HG02938 (cell line): ENCODE data around the gene PJA1.

Experiments
- ATAC-seq: cut with Tn5 transposase; IDR thresholded peaks from one replicate; pipeline ENCODE4 v1.9.1; 2021; ENCODE audit warnings: mild to moderate bottlenecking, moderate library complexity; ENCODE audit not compliant: unreplicated experiment

The PJA1 gene

DNA sequence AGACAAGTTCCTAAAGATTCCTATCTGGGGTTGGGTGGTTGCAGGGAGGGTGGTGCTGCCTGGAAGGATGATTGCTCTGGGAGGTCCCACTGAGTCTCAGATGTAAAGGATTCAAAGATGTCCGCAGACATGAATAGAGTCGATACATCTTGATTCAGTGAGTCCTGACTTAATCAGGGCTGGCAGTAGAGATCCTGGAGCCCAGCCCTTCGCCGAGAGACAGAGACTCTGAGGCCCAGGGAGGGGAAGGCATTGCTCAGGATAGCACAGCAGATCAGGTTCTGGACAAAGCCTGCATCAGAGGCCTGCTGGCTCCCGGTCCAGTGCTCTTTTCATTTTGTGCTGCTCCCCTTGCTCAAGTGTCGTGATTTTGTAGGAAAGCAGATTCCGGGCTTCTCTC is 21.7 kb downstream of the PJA1 start:
- ATAC-seq = no peak

DNA sequence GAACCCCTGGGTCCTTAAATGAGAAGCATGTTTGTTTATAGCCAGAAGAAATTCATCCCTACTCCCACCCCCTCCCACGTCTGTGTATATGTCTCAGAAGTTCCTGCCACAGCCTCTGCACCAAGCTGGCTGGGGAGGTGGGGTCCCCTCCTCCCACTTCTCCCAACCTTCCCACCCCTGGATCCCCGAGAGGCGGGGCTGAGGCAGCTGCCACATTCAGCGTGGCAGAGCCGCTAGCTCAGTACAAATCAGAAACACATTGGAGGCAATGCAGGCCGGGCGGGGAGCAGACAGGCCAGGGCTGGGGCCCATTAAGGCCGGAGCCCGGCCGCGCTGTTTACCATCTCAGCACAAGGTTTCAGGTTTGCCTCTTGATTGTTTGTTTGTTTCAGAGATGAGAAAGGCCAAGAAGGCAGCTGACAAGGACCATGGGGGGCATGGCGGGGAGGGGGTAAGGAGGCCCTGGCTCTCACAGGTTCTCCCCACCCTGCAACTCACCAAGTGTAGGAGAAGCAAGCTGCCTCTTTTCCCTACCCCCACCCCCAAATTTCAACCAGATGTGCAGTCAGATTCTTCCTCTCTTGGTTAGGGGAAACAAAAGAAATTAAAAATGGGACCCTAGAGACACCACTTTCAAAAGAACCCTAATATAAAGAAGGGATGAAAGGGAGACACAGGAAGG is 22.3 kb downstream of the PJA1 start:
- no peak for ATAC-seq

DNA sequence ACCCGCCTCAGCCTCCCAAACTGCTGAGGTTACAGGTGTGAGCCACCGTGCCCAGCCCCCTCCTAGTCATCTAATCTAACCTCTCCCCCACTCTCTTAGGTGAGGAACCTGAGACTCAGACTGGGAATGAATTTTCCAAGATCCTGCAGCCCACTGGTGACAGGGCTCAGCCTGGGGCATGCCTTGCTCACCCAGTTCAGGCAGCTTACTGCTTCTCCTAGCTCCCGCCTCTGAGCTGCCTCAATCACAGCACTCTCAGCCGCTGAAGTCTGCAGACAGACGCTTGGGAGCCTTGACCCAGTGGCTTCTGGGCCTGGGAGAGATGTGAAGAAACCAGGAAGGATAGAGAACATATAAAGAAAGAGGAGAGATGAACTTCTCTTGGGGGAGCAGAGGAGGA is 24.4 kb downstream of the PJA1 start:
- no peak for ATAC-seq

DNA sequence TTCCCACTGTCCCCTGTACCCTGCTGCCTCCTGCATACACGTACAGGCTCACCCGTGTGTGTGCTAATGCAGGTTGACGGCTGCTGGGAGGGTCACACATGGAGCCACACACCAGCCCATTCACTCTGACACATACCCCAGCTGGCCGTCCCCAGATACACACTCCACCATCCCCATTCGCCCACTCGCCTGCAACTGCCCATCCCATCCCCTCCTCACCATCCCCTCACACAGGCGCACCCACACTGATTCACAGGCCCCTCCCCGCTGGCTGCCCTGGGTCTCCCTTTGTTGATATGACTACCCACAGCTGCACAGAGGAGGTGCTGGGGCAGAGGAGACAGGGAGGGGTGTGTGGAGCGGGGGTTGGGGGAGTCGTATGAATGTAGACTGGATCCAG is 25.7 kb downstream of the PJA1 start:
- ATAC-seq = no peak

DNA sequence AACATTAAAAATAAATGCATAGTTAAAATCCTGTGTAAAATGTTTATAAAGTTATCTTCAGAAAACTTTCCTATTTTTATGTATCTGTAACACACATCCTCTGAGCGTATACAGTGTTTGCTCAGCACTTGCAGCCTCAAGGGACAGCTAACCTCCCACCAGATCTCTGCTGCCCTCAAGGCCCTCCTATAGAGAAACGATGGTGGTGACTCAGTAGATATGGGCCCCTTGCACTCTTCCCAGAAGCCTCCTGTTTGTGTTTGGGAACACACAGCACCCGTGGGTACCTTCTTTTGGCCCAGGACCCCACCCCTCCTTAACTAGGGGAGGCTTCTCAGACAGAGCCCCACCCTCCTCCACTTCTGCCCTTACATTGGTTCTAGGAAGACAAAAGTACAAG is 26.7 kb downstream of the PJA1 start:
- ATAC-seq = no peak

DNA sequence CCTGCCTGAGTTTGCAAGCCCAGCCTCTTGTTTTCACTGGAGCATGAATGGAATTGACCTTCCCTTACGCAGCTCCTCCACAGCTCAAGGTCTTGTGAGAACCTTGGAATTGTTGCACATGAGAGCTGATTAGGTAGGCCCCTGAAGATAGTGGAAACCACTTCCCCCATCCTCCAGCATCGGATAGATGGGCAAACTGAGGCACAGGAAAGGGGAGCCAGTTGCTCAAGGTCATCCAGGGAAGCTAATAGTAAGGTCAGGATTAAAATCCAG is 27.2 kb downstream of the PJA1 start:
- ATAC-seq = no peak

DNA sequence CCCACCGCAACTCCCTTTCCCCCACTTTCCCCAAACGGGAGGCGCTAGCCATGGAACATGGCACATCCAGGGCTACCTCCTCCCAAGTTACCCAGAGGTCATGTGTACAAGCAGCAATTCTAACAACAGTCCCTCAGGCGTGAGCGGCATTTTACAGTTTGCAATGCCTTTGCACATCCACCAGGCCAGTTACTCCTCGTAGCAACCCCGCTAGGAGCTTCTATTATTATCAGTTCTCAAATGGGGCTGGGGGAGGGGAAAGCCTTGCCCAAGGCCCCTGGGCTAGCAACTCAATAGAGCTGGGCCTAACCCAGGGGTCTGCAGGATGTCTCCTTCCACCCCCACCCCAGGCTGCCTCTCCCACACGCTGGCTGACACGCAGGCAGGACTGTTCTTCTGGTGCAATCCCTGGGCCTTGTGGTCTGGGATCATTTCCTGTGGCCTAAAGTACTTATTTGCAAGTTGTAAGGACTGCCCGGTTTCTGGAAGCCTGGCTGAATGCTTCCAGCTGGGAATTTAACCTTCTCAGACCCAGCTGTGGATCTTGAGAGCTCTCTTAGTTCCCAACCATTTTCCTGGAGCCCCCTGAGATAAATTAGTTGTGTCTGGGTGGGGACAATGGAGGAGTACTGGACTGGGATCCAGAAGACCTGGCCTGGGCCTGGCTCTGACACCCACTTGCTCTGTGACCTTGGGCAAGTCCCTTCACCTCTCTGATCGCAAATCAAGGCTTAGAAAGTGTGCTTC is 27.7 kb downstream of the PJA1 start:
- ATAC-seq = no peak

DNA sequence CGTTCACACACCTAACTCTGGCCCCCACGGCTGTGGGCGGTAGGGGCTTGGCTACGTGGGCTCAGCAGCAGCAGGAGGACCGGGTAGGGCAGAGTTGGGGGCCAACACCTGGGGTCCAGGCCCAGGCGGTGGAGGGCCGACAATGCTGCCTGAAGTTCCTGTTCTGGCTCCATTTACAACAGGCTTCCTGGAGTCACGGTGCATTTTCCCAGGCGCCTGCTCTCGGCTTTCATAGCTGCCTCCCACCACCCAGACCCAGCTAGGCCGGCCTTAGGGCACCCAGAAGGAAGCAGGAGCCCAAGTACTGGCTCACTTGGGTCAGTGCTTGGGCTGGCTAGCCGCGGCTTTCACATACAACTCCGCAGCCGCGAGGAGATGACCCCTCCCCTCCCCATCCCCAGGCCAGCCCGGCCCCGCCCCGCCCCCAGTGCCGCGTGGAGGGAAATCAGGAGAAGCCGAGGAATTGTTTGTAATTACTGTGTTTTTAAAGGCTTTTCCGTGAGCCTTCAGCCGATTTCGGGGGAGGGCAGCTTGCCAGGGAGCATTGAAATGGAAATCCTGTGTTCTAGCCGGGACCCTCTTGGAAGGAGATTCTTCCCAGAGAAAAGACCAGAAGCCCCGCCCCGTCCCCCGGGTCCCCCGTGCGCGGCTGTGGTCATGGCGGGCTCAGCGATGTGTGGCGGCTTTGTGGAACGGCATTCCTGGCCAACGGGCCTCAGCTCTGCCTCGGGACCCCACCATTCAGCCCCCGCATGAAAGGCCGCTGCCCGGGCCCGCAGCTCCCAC is 28.5 kb downstream of the PJA1 start:
- no peak for ATAC-seq

DNA sequence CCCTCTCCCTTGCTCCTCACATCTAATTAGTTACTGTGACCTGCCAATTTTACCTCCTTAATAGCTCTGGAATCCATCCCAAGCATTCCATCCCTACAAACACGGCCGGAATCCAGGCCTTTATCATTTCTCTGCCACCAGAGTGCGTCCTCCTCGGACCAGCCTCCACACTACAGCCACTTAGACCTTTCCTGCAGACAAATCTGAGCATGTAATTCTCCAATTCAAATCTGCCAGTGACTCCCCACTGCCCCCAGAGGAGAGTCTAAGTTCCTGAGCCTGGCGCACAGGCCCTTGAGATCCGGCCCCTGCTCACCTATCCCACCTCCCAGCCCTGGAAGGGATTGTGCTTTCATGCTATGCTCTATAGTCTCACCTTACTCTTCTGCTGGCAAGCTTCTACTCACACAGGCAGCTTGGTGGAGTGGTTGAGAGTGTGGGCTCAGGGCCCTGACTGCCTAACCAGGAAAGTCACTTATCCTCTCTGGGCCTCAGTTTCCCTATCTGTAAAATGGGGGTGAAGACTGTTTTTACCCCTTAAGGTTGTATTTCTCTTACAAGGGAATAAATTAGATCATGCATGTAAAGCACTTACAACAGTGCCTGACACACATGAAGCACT is 31.2 kb downstream of the PJA1 start:
- no peak for ATAC-seq

DNA sequence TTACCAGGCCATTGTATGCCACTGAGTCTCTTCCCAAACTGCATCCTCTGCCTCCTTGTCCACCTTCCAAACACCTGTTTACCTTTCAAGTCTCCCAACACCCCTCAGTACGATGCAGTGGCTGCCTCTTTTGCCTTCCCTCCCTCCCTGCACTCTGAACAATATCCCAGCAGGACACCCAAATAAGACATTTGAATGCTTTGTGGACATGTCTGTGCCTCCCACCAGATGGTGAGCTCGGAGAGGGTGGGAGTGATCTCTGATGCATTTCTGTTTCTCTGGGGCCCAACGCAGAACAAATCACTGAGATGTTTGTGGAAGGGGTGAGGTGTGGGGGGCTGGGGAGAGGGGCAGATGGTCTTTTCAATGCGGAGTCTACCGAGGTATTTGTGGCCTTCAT is 33.4 kb downstream of the PJA1 start:
- no peak for ATAC-seq

DNA sequence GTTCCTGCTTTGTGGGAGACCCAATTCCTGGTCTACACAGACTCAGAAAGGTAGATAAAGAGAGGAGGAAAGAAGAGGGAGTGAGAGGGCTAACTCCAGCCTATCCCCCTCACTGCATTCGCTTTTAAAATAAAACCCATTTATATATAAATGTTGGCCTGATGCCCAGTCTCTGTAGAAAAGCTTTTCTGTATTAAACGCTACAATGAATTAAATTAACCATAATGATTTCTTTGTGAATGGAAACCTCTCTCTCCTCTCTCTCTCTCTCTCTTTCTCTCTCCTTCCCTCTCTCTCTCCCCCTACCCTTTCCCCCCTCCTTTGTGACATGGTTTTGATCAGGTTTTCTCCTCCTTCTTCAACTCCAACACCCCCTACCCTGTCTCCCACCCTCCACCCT is 34.8 kb downstream of the PJA1 start:
- no peak for ATAC-seq

DNA sequence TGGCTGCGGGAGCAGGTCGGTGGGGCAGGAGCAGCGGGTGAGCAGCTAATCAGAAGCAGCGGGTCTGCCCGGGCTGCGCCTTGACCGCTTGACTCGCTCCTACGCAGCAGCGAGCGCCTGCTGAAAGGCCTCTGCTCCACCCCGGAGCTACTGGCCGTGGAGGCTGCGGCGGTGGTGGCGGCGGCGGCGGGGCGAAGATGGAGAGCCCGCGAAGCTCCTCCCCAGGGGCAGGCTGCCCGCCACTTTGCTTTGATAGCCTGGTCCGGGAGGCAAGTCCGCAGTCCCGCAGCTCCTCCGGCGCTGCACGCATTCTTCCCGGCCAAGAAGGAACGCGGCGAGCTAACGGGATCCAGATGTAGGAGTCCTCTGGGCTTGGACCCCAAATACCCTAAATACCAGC is 36.7 kb downstream of the PJA1 start:
- ATAC-seq = no peak

DNA sequence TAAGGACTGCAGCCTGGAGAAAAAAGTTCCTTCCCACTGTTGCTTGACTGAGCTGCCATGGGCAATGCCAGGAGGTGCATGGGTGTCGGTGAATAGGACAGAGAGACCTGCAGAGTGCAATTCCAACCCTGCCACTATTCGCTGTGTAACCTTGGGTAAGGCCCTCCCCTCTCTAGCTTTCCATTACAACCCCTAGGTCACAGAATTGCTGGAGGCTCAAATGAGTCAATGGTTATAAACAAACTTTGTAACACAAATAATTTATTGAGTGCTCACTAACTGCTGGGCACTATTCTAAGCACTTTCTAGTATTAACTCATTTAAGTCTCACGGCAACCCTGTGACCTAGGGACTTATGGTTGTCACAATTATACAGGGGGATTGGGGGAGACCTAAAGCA is 37.8 kb downstream of the PJA1 start:
- no peak for ATAC-seq

DNA sequence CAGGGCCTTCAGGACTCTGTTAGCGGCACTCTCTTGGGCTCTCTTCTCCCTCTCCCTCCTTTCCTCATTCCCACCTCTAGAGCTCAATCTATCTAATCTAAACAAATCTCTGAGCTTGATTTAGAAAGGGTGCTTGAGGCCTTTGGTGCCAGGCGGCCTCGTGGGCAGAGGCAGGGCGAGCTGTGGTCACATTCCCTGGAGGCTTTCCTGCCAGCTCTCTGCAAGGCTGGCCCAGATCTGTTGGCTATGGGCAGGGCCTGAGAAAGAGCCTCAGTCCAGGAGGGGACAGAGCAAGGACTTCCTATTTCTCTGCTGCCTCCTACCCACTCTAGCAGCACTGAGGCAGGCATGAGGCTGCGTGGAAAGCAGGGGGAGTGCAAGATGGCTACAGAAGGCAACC is 38.6 kb downstream of the PJA1 start:
- no peak for ATAC-seq

DNA sequence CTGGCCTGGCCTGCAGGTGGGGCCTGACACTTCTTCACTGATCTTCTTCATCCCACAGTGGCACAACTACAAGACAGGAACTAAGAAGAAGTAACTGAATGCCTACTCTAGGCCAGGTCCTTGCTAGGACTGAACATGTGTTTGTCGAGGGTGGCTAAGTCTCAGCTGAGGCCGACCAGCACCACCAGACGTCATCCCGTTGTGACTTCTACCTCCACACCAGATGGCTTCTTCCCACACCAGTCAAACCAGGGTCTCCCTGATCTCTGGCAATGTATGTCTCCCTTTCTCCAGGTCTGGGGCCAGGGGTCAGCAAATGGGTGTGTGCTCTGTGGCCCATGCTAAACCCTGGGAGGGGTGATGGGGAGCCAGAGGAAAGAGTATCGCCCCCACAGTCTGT is 40.2 kb downstream of the PJA1 start:
- no peak for ATAC-seq

DNA sequence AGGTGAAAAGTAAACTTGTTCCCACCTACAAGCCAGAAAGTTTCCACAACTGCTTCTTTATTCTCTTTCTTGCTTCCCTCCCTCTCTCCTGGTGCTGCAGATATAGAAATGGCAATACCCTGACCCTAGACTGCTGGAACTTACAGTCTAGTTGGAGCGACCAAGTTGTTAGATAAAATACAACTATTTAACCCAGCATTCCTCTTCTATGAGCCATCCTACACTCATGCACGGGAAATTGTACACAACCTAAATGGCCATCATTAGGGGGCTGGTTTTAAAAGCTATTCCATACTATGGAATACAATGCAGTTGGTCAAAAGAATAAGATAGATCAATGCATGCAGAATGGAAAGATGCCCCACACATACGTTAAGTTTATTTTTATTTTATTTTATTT is 41.1 kb downstream of the PJA1 start:
- no peak for ATAC-seq

DNA sequence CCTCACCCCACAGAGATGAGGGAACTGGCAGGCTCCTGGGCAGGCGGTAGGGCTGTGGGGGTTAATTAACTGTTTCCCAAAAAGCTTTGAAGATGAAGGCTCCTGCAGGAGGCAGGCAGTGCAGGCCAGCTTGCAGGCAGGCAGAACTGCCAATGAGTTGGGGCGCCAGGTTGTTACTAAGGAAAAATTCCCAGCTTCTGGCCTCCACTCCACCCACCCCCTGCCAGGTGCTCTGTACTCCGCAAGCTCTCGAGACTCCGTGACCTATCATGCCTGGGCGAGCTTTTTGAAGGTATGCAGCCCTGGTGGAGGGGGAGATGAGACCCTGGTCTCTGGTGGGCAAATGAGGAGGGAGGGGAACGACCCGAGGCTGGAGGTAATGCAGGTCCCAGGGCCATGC is 41.8 kb downstream of the PJA1 start:
- ATAC-seq = no peak

DNA sequence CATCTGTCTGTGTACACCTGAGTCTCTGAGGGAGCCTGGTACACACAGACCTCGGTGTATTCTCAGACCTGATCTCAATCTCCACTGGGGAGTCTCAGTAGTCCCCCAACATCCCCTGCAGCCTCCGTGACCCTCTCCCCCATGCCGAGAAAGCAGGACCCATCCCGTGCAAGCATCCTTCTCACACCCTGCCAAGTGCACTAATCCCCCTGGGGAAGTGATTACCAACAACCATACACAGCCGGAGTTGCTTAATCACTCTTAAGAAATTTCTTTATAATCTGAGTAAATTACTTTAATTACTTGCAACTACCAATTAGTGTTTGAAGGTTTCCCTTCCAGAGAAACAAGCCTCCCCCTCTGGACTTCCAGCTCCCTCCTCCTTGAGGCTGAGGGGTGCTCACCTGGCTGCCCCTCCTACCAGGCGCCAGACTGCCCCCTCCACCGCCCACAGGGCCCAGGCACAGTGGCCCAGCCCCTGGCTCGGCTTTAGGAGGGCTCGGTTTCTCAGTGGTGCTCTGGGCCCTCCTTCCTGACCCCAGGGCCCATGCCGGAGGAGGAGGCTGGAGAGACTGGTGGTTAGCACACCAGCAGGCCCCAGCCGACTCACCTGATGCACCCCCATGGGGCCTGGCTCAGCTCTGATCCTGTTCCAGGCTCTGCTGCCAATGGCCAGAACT is 43.8 kb downstream of the PJA1 start:
- no peak for ATAC-seq

DNA sequence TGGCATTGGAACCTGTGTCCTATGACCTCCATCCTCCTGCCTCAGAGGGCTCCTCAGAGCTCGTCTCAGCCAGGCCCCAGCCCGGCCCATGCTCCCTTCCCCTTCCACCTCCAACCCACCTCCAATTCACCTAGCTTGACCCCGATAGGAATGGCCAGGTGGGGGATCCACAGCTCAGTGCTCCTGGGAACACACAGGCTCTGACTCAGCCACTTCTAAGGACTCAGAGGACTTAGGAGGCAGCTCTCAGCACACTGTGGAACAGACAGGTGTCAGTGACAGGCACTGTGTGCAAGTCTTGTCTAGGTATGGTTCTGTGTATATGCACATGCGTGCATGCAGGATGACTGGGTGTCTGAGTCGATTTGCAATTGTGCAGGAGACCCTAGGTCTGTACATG is 44.8 kb downstream of the PJA1 start:
- no peak for ATAC-seq

DNA sequence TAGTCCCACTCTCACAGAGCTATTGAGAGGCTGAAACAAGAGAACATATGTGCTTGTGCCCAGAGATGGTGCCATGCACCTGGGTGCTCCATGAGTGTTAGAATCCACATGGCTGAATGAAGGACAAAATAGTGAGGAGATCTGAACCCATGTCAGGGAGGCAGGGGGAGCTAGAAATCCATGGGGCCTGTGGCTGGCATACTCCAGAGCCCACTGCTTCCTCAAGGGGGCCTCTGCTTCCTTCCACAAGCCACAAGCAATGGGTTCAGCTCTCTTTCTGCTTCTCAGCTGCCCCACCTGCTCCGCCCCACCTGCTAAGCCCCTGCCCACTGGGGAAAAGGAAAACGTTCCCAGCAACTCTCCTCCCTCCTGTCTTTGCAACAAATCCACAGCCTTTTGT is 46.1 kb downstream of the PJA1 start:
- ATAC-seq = no peak

DNA sequence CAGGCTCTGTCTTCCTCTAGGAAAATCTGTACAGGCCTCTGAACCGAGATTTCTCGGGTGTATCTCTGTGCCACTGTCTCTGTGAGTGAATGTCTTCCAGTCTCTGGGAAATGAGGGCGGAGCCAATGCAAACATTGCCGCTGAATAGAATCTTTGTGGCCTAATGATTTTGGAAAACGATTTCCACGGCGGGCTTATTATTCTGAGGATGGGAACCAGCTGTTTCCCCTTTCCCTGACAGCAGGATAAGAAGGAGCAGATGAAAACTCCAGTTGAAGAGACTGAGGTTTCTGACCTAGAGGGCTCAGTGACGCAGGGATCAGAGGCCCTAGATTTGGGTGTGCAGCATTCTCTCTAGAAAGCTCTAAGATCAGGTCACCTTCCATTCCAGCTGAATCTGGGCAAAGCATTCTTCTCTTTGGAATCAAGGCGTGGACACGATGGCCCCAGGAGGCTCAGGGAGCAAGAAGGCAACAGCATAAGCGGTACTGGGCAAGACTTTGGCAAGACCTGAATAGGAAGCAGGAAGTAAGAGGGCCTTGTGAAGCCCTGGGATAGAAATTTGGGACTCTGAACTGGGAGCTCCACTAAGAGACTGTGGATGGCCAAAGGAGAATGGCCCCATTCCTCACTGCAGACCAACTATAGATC is 47.3 kb downstream of the PJA1 start:
- no peak for ATAC-seq
